GM13976 (cell line): ENCODE measurements around the gene PIP5KL1.

Source experiments
- DNase-seq: peaks from one replicate; pipeline ENCODE4 v3.0.0; 2012; ENCODE audit warnings: low spot score
- in situ Hi-C: fragments of 300-500 bp; cut with MboI; formaldehyde crosslinking; loops from one replicate; pipeline ENCODE4 v1.12.0; 2022; ENCODE audit warnings: low sequenced_read_pairs, mixed read lengths, inconsistent platforms; ENCODE audit not compliant: unreplicated experiment
- TF ChIP-seq, protein P1 (sequence below): IDR thresholded peaks from 2 replicates; pipeline ENCODE4 v1.5.1; 2012; ENCODE audit warnings: borderline replicate concordance, mild to moderate bottlenecking; ENCODE audit not compliant: insufficient read depth; ENCODE audit errors: extremely low read depth, missing control alignments, control extremely low read depth

The PIP5KL1 gene

GRCh38 chr9:127972236-127972871, 41.8 kb upstream of the PIP5KL1 start:
- in situ Hi-C loops: no loop called here
- TF ChIP-seq, protein P1, sequence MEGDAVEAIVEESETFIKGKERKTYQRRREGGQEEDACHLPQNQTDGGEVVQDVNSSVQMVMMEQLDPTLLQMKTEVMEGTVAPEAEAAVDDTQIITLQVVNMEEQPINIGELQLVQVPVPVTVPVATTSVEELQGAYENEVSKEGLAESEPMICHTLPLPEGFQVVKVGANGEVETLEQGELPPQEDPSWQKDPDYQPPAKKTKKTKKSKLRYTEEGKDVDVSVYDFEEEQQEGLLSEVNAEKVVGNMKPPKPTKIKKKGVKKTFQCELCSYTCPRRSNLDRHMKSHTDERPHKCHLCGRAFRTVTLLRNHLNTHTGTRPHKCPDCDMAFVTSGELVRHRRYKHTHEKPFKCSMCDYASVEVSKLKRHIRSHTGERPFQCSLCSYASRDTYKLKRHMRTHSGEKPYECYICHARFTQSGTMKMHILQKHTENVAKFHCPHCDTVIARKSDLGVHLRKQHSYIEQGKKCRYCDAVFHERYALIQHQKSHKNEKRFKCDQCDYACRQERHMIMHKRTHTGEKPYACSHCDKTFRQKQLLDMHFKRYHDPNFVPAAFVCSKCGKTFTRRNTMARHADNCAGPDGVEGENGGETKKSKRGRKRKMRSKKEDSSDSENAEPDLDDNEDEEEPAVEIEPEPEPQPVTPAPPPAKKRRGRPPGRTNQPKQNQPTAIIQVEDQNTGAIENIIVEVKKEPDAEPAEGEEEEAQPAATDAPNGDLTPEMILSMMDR: no peak
- no peak for DNase-seq

- no peak for DNase-seq
- in situ Hi-C loops: no loop called here
- TF ChIP-seq, protein P1: no peak
Measured at GRCh38 chr9:127971357-127972235, 41.0 kb upstream of the PIP5KL1 start.

DNA sequence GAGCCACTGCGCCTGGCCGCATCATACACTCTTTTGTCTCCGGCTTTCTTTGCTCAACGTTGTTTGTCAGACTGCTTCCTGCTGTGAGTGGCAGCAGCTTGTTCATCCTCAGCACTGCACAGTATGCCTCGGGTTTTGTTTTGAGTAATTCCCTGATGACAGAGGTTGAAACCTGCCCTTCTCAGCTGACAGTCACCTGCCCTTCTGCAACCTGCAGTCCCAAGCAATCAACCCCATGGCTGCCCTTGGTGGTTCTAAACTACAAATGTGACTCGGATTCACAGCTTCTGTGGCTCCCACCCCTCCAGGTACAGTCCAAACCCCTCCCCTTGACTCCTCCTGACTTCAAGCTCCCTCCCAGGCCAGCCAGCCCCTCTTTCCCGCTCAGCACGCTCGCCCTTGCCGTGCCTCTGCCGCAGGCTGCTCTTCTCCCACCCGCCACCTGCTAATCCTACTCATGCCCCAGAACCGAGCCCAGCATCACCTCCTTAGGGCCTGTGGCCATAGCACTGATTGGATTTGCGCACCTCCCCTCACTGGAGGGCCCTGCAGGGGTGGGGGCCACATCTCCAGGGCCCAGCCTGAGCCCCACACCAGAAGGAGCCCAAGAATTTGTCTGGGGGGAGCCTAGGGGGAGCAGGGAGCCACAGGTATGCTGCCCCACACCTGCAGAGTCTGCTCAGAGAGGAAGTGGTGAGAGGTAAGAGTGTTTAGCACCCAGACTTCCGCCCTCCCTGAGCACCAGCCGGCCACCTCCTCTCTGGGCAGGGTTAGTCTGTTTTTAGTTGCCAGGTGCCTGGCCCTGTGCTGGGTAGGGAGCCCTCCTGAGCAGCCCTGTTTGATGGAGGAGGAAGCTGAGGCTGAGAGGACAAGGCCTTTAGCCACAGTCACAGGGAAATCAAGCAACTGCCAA, 40.1 kb upstream of the PIP5KL1 start:
- TF ChIP-seq, protein P1: no peak
- in situ Hi-C loops: no loop called here
- peak; percentile 94 for DNase-seq

DNA sequence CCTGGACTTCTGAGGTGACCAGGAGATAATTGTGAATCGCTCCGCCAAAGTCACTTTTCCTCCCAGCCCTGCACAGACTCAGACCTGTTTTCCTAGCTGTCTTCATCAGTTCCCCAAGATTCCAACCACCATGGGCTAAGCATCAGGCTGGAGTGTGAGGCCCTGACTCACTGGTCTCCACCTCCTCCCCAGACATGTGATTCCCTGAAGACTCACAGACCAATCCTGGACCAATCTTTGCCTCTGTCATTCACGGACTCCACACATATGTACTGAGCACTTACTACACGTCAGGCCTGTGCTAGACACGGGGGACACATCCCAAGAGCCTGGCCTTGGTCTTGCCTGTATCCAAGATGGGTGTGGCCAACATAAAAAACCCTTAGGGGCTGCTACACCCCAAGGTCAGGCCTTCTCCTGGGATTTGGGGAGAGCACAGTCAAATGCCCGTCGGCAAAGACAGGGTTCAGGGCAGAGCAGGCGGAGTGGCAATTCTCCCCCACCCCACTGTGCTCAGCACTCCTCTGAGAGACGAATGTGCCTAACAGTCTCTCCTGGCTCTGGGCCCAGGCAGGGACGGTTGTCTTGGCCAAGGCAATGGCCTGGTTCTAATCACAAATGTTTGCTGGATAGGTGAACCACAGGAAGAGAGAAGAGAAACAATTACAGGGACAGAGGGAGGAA, 38.3 kb upstream of the PIP5KL1 start:
- TF ChIP-seq, protein P1: no peak
- in situ Hi-C loops: no loop called here
- DNase-seq: no peak

DNA sequence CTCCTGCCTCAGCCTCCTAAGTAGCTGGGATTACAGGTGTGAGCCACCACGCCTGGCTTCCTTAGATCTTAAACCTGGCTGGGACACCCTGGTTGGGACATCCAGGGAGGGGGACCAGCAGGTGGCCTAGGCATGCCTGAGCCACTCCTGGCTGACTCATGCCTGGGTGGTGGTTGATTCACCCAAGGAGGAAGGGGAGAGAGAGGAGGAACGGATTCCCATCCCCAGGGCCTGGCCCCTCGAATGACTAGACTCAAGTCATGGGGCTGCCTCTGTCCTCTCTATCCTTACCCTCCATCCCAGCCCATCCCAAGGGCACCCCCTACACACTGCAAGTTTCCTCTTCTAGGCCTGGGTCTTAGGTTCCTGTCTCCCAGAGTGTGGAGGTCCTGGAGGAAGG, 37.5 kb upstream of the PIP5KL1 start:
- no peak for DNase-seq
- TF ChIP-seq, protein P1: no peak
- in situ Hi-C loops: no loop called here

DNA sequence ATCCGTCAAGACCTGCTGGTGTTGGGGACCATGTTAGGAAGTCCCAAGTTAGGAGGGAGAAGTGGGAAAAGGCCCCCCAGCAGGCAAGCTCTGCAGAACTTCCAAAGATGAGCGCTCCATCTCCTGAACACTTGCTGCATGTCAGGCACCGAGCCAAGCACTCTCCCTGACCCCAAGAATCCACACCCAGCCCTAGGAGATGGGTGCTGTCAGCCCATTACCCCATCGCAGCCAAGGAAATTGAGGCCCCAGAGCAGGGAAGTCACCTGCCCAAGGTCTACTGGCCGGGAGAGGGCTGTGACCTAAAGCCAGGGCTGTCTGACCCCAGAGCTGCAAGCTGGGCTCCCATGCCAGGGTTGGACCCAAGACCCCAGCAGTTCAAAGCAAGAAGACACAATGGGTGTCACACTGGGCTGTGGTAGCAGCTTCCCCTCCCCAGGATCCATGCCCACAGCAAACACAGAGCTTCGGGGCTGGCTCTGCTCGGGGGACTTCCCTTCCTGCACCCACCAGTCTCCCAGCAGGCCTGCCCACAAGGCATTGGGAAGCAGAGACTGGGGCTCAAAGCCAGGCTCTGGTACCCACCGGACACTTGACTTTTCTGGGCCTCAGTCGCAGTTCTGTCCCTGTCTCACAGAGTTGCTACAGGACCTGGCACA, 36.7 kb upstream of the PIP5KL1 start:
- in situ Hi-C loops: no loop called here
- TF ChIP-seq, protein P1: no peak
- no peak for DNase-seq
